HCT116 (cell line): Measurements from ENCODE around the gene SPATA16.

ENCODE experiments used
- CEBPB ChIP-seq: IDR thresholded peaks from 2 replicates; pipeline ENCODE4 v1.6.1; 2012; ENCODE audit warnings: low read depth
- POLR2A ChIP-seq: IDR thresholded peaks from 2 replicates; pipeline ENCODE4 v1.7.0; 2011; ENCODE audit warnings: borderline replicate concordance; ENCODE audit not compliant: insufficient read depth, insufficient read length; ENCODE audit errors: extremely low read depth
- POLR2AphosphoS5 ChIP-seq: IDR thresholded peaks from 2 replicates; pipeline ENCODE4 v1.6.1; 2011; ENCODE audit warnings: mild to moderate bottlenecking, low read depth, low read length, moderate library complexity
- SRF ChIP-seq: IDR thresholded peaks from 2 replicates; pipeline ENCODE4 v1.6.1; 2012; ENCODE audit warnings: low read depth
- TCF7L2 ChIP-seq: IDR thresholded peaks from 2 replicates; pipeline ENCODE4 v1.7.0; 2011; ENCODE audit warnings: borderline replicate concordance, inconsistent platforms; ENCODE audit not compliant: insufficient read depth, insufficient read length; ENCODE audit errors: extremely low read depth
- TF ChIP-seq, protein P1 (sequence below), 3 experiments: fragments of 200-600 bp in 1 of 3; sonication (generic) in 1 of 3; IDR thresholded peaks in 2 of 3; conservative IDR thresholded peaks in 1 of 3; 2 replicates each; pipeline ENCODE4 v1.5.1; 2012 to 2017; ENCODE audit warnings: low read depth in 2 of 3, low read length in 2 of 3, antibody characterized with exemption in 1 of 3, borderline replicate concordance in 1 of 3, control low read depth in 1 of 3, mild to moderate bottlenecking in 1 of 3, mixed read lengths in 1 of 3, mixed run types in 1 of 3, moderate library complexity in 1 of 3; ENCODE audit not compliant: insufficient read depth in 1 of 3

DNA sequence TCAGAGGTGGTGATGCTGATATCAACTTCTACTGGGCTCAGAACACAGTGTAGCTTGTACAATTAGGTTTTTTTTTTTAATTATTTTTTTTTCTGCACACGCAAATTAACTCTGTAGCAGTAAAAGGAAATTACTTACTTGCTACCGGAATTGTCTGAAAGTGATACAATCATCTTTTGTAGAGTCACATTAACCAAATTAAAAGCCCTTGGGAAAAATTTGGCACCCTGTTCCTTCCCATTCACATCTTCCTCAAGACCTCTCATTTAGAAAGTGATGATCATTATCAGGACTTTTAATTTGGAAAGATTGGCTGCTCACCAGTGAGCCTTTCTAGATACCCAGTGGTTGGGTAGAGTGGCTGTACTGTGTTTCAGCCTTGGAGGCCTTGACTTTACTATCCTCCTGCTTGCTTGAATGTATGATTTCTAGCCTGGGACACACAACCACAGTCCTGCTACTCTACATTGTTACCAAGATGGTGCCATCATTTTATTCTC lies 232.2 kb downstream of the SPATA16 start:
- TF ChIP-seq, protein P1, sequence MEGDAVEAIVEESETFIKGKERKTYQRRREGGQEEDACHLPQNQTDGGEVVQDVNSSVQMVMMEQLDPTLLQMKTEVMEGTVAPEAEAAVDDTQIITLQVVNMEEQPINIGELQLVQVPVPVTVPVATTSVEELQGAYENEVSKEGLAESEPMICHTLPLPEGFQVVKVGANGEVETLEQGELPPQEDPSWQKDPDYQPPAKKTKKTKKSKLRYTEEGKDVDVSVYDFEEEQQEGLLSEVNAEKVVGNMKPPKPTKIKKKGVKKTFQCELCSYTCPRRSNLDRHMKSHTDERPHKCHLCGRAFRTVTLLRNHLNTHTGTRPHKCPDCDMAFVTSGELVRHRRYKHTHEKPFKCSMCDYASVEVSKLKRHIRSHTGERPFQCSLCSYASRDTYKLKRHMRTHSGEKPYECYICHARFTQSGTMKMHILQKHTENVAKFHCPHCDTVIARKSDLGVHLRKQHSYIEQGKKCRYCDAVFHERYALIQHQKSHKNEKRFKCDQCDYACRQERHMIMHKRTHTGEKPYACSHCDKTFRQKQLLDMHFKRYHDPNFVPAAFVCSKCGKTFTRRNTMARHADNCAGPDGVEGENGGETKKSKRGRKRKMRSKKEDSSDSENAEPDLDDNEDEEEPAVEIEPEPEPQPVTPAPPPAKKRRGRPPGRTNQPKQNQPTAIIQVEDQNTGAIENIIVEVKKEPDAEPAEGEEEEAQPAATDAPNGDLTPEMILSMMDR (IDR thresholded peaks at IDR 0.05 in 2 of 3, conservative IDR thresholded peaks at IDR 0.05 in 1 of 3; ENCODE audit: borderline replicate concordance in 1 of 3, insufficient read depth in 1 of 3, low read depth in 2 of 3, low read length in 2 of 3) = no peak
- TF ChIP-seq POLR2AphosphoS5 (no peak), CEBPB (no peak), POLR2A (no peak), TCF7L2 (no peak), SRF (no peak)
